ENCODE data around the gene CDH13. TPM values are rescaled to one million over a fixed set of nuclear protein-coding genes. Genes with fewer than 3 reads are reported as not detected.

The CDH13 gene
- total and polyA plus RNA-seq, 2 experiments from 2014 or later: 1.6 to 4.4 TPM

DNA sequence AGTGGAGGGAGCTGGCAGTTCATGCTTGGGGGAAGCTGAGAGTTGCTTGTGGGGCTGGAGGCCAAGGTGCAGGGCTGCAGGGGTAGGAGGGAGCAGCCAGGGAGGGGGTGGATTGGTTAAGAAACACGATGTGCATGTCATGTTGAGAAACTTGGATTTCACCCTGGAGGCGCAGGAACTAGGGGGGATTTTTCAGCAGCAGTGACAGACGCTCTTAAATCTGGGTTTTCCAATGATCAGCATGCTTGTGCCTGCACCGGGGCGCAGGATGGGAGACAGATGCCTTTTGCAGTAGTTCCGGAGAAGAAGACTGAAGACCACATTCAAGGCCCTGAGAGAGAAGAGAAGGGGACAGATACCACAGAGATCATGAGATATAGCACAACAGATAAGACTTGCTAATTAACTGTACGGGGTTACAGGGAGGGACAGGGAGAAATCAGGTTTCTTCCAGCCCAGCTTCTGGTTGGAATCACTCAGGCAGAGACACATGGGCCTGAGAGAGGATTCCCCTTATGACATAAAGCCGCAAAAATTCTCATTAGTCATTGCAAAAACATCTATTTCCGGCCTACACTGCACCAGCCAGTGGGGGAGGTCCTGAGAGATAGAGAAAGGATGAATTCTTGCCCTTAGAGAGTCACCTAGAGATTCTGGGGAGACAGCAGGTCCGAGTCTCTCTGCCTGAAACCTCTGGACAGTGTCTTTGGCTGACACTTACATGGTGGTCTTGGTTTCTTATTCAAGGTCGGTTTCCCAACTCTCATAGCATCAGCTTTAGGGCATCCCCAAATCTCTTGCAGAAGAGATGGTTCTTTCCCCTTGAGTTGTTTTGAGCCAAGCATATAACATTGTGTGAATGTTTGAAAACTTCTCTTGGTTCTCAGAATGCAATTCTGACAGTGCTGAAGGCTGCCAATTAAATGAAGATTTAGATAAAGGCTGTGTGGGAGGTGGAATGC lies 27.1 kb downstream of the CDH13 start:
- Mint-ChIP-seq H3K4me3 (no peak overlapping the region), H3K27ac (no peak overlapping the region)

DNA sequence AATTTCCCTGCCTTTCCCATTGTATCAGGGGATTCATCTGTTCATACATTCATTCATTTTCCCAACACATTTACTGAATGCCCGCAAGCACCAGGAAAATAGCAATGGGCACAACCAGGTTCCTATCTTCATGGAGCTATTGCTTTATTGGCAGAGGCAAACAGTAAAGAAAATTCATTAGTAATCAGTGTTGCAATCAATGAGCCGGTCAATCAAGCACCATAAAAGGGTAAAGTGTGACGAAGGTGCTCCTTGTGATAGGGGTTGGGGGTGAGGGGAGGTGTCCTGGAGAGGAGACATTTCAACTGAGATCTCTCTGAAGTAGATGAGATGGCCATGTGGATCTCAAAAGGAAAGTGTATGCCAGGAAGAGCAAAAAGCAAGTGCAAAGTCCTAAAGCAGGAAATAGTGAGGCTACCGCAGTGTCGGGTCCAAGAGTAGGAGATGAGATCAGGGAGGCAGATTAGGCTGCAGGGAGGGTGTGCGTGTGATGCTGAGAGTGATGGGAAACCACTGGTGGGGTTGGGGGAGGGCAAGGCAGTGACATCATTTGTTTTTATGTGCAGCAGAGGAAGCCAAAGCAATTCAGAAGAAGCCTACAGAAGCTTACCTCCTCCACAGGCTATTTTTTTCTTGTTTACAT lies 28.4 kb downstream of the CDH13 start:
- no peak overlapping the region for H3K4me2 ChIP-seq
- H3K27ac ChIP-seq (ENCODE audit: low read depth): no peak overlapping the region
- no peak for ATAC-seq

More for the DNA sequence above, 27.1 kb downstream of the CDH13 start:
- no peak overlapping the region for H3K4me2 ChIP-seq
- no peaks in the 10 kb centered on the region for H3K4me1 ChIP-seq (ENCODE audit: insufficient read depth)
- no peaks in the 10 kb centered on the region for H3F3A ChIP-seq (replicated peaks; ENCODE audit: low read depth)
- H3K79me2 ChIP-seq (replicated peaks; ENCODE audit: insufficient read depth): no peaks in the 10 kb centered on the region
- no peaks in the 10 kb centered on the region for H3K36me3 ChIP-seq (ENCODE audit: insufficient read depth)
- TF ChIP-seq NANOG (IDR thresholded peaks at IDR 0.05; ENCODE audit: borderline replicate concordance): no peak
- H3K9me2 ChIP-seq (ENCODE audit: insufficient read depth): peaks cover 26% of the 10 kb centered on the region
- peaks cover 15% of the 10 kb centered on the region; the same call in 2 of the 3 replicates for H3K4me1 Mint-ChIP-seq
- DNase-seq (ENCODE audit: low spot score) (peak; percentile 7), ATAC-seq (no peak)
- no peaks in the 10 kb centered on the region; the same call in 2 of the 3 replicates for H3K36me3 Mint-ChIP-seq (ENCODE audit: low read depth)
- no peaks in the 10 kb centered on the region for H4K20me1 ChIP-seq (replicated peaks; ENCODE audit: insufficient read depth)
- no peak overlapping the region for H3K4me3 ChIP-seq
- no peak overlapping the region for H3K27ac ChIP-seq (ENCODE audit: low read depth)
- no peaks in the 10 kb centered on the region for H3K27me3 ChIP-seq (ENCODE audit: insufficient read depth)
- no peak overlapping the region for H2AFZ ChIP-seq
- H3K9me3 Mint-ChIP-seq: no peaks in the 10 kb centered on the region
- H3K27me3 Mint-ChIP-seq (ENCODE audit: insufficient read depth, low read depth, poor library complexity): no peaks in the 10 kb centered on the region

More for the DNA sequence above, 28.4 kb downstream of the CDH13 start:
- no peaks in the 10 kb centered on the region; the same call in 2 of the 3 replicates for H3K36me3 Mint-ChIP-seq (ENCODE audit: low read depth)
- Histone ChIP-seq H3K79me2 (replicated peaks; ENCODE audit: insufficient read depth) (no peaks in the 10 kb centered on the region), H3F3A (replicated peaks; ENCODE audit: low read depth) (no peaks in the 10 kb centered on the region), H4K20me1 (replicated peaks; ENCODE audit: insufficient read depth) (no peaks in the 10 kb centered on the region), H2AFZ (no peak overlapping the region), H3K4me1 (ENCODE audit: insufficient read depth) (no peaks in the 10 kb centered on the region), H3K9me2 (ENCODE audit: insufficient read depth) (peaks cover 32% of the 10 kb centered on the region), H3K4me3 (no peak overlapping the region), H3K27me3 (ENCODE audit: insufficient read depth) (no peaks in the 10 kb centered on the region), H3K36me3 (ENCODE audit: insufficient read depth) (no peaks in the 10 kb centered on the region)
- no peaks in the 10 kb centered on the region for H3K9me3 Mint-ChIP-seq
- peaks cover 18% of the 10 kb centered on the region; the same call in 2 of the 3 replicates for H3K4me1 Mint-ChIP-seq
- TF ChIP-seq, protein P1, sequence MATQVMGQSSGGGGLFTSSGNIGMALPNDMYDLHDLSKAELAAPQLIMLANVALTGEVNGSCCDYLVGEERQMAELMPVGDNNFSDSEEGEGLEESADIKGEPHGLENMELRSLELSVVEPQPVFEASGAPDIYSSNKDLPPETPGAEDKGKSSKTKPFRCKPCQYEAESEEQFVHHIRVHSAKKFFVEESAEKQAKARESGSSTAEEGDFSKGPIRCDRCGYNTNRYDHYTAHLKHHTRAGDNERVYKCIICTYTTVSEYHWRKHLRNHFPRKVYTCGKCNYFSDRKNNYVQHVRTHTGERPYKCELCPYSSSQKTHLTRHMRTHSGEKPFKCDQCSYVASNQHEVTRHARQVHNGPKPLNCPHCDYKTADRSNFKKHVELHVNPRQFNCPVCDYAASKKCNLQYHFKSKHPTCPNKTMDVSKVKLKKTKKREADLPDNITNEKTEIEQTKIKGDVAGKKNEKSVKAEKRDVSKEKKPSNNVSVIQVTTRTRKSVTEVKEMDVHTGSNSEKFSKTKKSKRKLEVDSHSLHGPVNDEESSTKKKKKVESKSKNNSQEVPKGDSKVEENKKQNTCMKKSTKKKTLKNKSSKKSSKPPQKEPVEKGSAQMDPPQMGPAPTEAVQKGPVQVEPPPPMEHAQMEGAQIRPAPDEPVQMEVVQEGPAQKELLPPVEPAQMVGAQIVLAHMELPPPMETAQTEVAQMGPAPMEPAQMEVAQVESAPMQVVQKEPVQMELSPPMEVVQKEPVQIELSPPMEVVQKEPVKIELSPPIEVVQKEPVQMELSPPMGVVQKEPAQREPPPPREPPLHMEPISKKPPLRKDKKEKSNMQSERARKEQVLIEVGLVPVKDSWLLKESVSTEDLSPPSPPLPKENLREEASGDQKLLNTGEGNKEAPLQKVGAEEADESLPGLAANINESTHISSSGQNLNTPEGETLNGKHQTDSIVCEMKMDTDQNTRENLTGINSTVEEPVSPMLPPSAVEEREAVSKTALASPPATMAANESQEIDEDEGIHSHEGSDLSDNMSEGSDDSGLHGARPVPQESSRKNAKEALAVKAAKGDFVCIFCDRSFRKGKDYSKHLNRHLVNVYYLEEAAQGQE (IDR thresholded peaks at IDR 0.05; ENCODE audit: unreplicated experiment): no peak
- TF ChIP-seq EZH2 (IDR thresholded peaks at IDR 0.05; ENCODE audit: low read depth, unreplicated experiment) (no peak), ZNF331 (CRISPR knock-in tag; IDR thresholded peaks at IDR 0.05; ENCODE audit: low read depth) (no peak), STAT1 (IDR thresholded peaks at IDR 0.05; ENCODE audit: unreplicated experiment) (no peak), NANOG (IDR thresholded peaks at IDR 0.05; ENCODE audit: borderline replicate concordance) (no peak), ZNF114 (CRISPR knock-in tag; IDR thresholded peaks at IDR 0.05) (no peak), CREB1 (CRISPR knock-in tag; IDR thresholded peaks at IDR 0.05; ENCODE audit: low read depth) (no peak)
- TF ChIP-seq, protein P2, sequence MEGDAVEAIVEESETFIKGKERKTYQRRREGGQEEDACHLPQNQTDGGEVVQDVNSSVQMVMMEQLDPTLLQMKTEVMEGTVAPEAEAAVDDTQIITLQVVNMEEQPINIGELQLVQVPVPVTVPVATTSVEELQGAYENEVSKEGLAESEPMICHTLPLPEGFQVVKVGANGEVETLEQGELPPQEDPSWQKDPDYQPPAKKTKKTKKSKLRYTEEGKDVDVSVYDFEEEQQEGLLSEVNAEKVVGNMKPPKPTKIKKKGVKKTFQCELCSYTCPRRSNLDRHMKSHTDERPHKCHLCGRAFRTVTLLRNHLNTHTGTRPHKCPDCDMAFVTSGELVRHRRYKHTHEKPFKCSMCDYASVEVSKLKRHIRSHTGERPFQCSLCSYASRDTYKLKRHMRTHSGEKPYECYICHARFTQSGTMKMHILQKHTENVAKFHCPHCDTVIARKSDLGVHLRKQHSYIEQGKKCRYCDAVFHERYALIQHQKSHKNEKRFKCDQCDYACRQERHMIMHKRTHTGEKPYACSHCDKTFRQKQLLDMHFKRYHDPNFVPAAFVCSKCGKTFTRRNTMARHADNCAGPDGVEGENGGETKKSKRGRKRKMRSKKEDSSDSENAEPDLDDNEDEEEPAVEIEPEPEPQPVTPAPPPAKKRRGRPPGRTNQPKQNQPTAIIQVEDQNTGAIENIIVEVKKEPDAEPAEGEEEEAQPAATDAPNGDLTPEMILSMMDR (conservative IDR thresholded peaks at IDR 0.05; ENCODE audit: low read depth in 2 of 2): no peak
- no peak for DNase-seq (ENCODE audit: low spot score)
- H3K27me3 Mint-ChIP-seq (ENCODE audit: insufficient read depth, low read depth, poor library complexity): no peaks in the 10 kb centered on the region
- H3K27ac Mint-ChIP-seq: 0 out of 2 replicates have a peak overlapping the region, but pooled peaks have one; percentile 5
- no peak overlapping the region for H3K4me3 Mint-ChIP-seq

Measured in GM23338 (cell line).